IMR-90 (cell line): ENCODE results near the gene HECTD2. TPM values are rescaled to one million over a fixed set of nuclear protein-coding genes. Genes with fewer than 3 reads are reported as not detected.
A peak's percentile ranks its signal among the peaks of the same experiment; 100 is the strongest.

Source experiments
- ATAC-seq: fragments of 200-7000 bp; cut with Tn5 transposase; 2 replicates; pipeline ENCODE4 v1.9.1; 2020; ENCODE audit warnings: low read depth, mild to moderate bottlenecking, moderate library complexity
- BruUV-seq: library from RNA; stranded (reverse); fragments of 400-500 nt; replicated peaks from 2 replicates; lab custom pipeline; 2021; lab: Mats Ljungman, UMichigan
- CTCF ChIA-PET: fragments of 300-600 bp; formaldehyde crosslinking; extraction: SDS; loops from one replicate; lab custom pipeline; 2021; ENCODE audit warnings: antibody characterized with exemption; lab: Yijun Ruan, JAX
- POLR2A ChIA-PET: fragments of 300-600 bp; sonication (Branson Sonifier 250); formaldehyde crosslinking; loops from one replicate; lab custom pipeline; 2022; ENCODE audit warnings: antibody characterized with exemption; ENCODE audit not compliant: unreplicated experiment; lab: Charles Lee
- DNase-seq: peaks from one replicate; pipeline ENCODE4 v3.0.0; 2013
- H2AFZ ChIP-seq: replicated peaks from 2 replicates; pipeline ENCODE3; 2013; ENCODE audit warnings: low read length, mild to moderate bottlenecking; ENCODE audit not compliant: poor library complexity
- H2AK5ac ChIP-seq: 2 replicates; pipeline ENCODE4 v1.6.1; 2013; ENCODE audit warnings: low read depth, low read length, inconsistent platforms
- H2AK9ac ChIP-seq: replicated peaks from 2 replicates; pipeline ENCODE3; 2013; ENCODE audit warnings: mild to moderate bottlenecking, low read depth, low read length, moderate library complexity; ENCODE audit not compliant: poor library complexity
- H2BK120ac ChIP-seq: 2 replicates; pipeline ENCODE4 v1.6.1; 2013; ENCODE audit warnings: low read depth, low read length, inconsistent platforms
- H2BK15ac ChIP-seq: 3 replicates; pipeline ENCODE4 v1.6.1; 2013; ENCODE audit warnings: low read depth, low read length, inconsistent platforms
- H2BK20ac ChIP-seq: 2 replicates; pipeline ENCODE4 v1.6.1; 2013; ENCODE audit warnings: low read depth, mild to moderate bottlenecking, inconsistent platforms, low read length, moderate library complexity
- H2BK5ac ChIP-seq: 2 replicates; pipeline ENCODE4 v1.6.1; 2013; ENCODE audit warnings: mild to moderate bottlenecking, low read depth, low read length, inconsistent platforms; ENCODE audit not compliant: poor library complexity, severe bottlenecking
- H3K14ac ChIP-seq: replicated peaks from 2 replicates; pipeline ENCODE4 v1.6.1; 2013; ENCODE audit warnings: low read depth, low read length, inconsistent platforms
- H3K18ac ChIP-seq: 2 replicates; pipeline ENCODE4 v1.6.1; 2013; ENCODE audit warnings: low read depth, low read length, control low read depth
- H3K23ac ChIP-seq: 2 replicates; pipeline ENCODE4 v1.6.1; 2013; ENCODE audit warnings: low read depth, low read length, inconsistent platforms
- H3K27ac ChIP-seq: 2 replicates; pipeline ENCODE4 v1.5.1; 2013; ENCODE audit warnings: mild to moderate bottlenecking, control low read depth, low read length; ENCODE audit not compliant: insufficient read depth
- H3K27me3 ChIP-seq: 2 replicates; pipeline ENCODE4 v1.6.1; 2013; ENCODE audit warnings: low read length; ENCODE audit not compliant: control insufficient read depth, insufficient read depth
- H3K36me3 ChIP-seq: 2 replicates; pipeline ENCODE4 v1.6.1; 2013; ENCODE audit warnings: low read length, mixed read lengths; ENCODE audit not compliant: control insufficient read depth, insufficient read depth
- H3K4ac ChIP-seq: 2 replicates; pipeline ENCODE4 v1.6.1; 2013; ENCODE audit warnings: low read depth, low read length, inconsistent platforms
- H3K4me1 ChIP-seq: 2 replicates; pipeline ENCODE4 v1.6.1; 2013; ENCODE audit warnings: low read length, mixed read lengths; ENCODE audit not compliant: control insufficient read depth, insufficient read depth
- H3K4me2 ChIP-seq: 2 replicates; pipeline ENCODE4 v1.6.1; 2013; ENCODE audit warnings: low read depth, mild to moderate bottlenecking, control low read depth, low read length, moderate library complexity
- H3K4me3 ChIP-seq: 2 replicates; pipeline ENCODE4 v1.5.1; 2013; ENCODE audit warnings: low read depth, mild to moderate bottlenecking, control low read depth, low read length, moderate library complexity; ENCODE audit not compliant: insufficient read depth
- H3K56ac ChIP-seq: 2 replicates; pipeline ENCODE4 v1.6.1; 2013; ENCODE audit warnings: low read length, inconsistent platforms; ENCODE audit not compliant: insufficient read depth; ENCODE audit errors: extremely low read depth
- H3K79me1 ChIP-seq, 2 experiments: 2 replicates each; pipeline ENCODE4 v1.6.1; 2013; ENCODE audit warnings: low read length in 2 of 2, inconsistent platforms in 1 of 2, low read depth in 1 of 2
- H3K9ac ChIP-seq: 2 replicates; pipeline ENCODE4 v1.6.1; 2013; ENCODE audit warnings: low read depth, low read length, control low read depth
- H3K9me1 ChIP-seq: 2 replicates; pipeline ENCODE4 v1.6.1; 2013; ENCODE audit warnings: low read length, inconsistent platforms; ENCODE audit not compliant: insufficient read depth
- H3K9me3 ChIP-seq: 2 replicates; pipeline ENCODE4 v1.6.1; 2013; ENCODE audit warnings: low read length; ENCODE audit not compliant: control insufficient read depth, insufficient read depth
- H4K20me1 ChIP-seq: 2 replicates; pipeline ENCODE4 v1.6.1; 2013; ENCODE audit warnings: low read length, inconsistent platforms; ENCODE audit not compliant: insufficient read depth
- H4K5ac ChIP-seq: 2 replicates; pipeline ENCODE4 v1.6.1; 2013; ENCODE audit warnings: mild to moderate bottlenecking, low read depth, low read length, control low read depth
- H4K8ac ChIP-seq, 2 experiments: 2 replicates each; pipeline ENCODE4 v1.6.1; 2013; ENCODE audit warnings: low read depth in 2 of 2, low read length in 2 of 2, control low read depth in 1 of 2, inconsistent platforms in 1 of 2
- H4K91ac ChIP-seq: 2 replicates; pipeline ENCODE4 v1.6.1; 2013; ENCODE audit warnings: low read depth, low read length, inconsistent platforms; ENCODE audit not compliant: insufficient read depth
- BHLHE40 ChIP-seq: fragments of 150-350 bp; IDR thresholded peaks from 2 replicates; pipeline ENCODE4 v1.6.1; 2016; ENCODE audit warnings: mild to moderate bottlenecking, low read depth, low read length
- CHD1 ChIP-seq: IDR thresholded peaks from 2 replicates; pipeline ENCODE4 v1.6.1; 2012; ENCODE audit warnings: low read depth, low read length, improper control_type of control experiment
- CTCF ChIP-seq: conservative IDR thresholded peaks from 2 replicates; pipeline ENCODE4 v1.5.1; 2012; ENCODE audit warnings: mild to moderate bottlenecking, low read depth, low read length, improper control_type of control experiment
- MAFK ChIP-seq: IDR thresholded peaks from 2 replicates; pipeline ENCODE4 v1.6.1; 2012; ENCODE audit warnings: low read depth, low read length, improper control_type of control experiment
- MAZ ChIP-seq: IDR thresholded peaks from 2 replicates; pipeline ENCODE4 v1.6.1; 2012; ENCODE audit warnings: low read depth, mild to moderate bottlenecking, low read length, improper control_type of control experiment, moderate library complexity, borderline replicate concordance
- MXI1 ChIP-seq: IDR thresholded peaks from 2 replicates; pipeline ENCODE4 v1.6.1; 2012; ENCODE audit warnings: low read depth, mild to moderate bottlenecking, low read length, moderate library complexity, borderline replicate concordance
- POLR2A ChIP-seq: IDR thresholded peaks from 2 replicates; pipeline ENCODE4 v1.6.1; 2012; ENCODE audit warnings: mild to moderate bottlenecking, low read depth, low read length
- SMC3 ChIP-seq: fragments of 150-350 bp; IDR thresholded peaks from 2 replicates; pipeline ENCODE4 v1.6.1; 2016; ENCODE audit warnings: low read depth, mild to moderate bottlenecking, antibody characterized with exemption, low read length, moderate library complexity
- dilution Hi-C: fragments of 300-500 bp; cut with HindIII; formaldehyde crosslinking; loops from one replicate; pipeline ENCODE4 v1.14.3; 2018; ENCODE audit warnings: low sequenced_read_pairs; ENCODE audit not compliant: unreplicated experiment
- in situ Hi-C: fragments of 300-500 bp; cut with MboI; formaldehyde crosslinking; loops from 3 replicates; pipeline ENCODE4 v1.14.3; 2019; ENCODE audit warnings: low sequenced_read_pairs, inconsistent platforms, mixed read lengths
- intact Hi-C: fragments of 100-400 bp; cut with micrococcal nuclease; formaldehyde crosslinking; loops from 2 replicates; pipeline ENCODE4 v1.10.0; 2022
- polyA plus RNA-seq, 3 experiments: library from polyadenylated mRNA; depleted of rRNA; stranded (reverse); fragments of >200 nt; gene quantifications; 2 replicates each; pipeline ENCODE4 v1.2.3, GENCODE V29; 2012; ENCODE audit warnings: low replicate concordance in 1 of 3
- total RNA-seq: library from RNA; depleted of rRNA; stranded (reverse); fragments of >200 nt; gene quantifications from 2 replicates; pipeline ENCODE4 v1.2.3, GENCODE V29; 2012

Gene HECTD2
- total and polyA plus RNA-seq, 2 of the 4 experiments (the other 2 are of a cell fraction): 5.2 to 5.9 TPM

- DNase-seq (no peak), ATAC-seq (no peak)
- Histone ChIP-seq H3K27ac (no peak overlapping the region), H3K23ac (no peak overlapping the region), H4K91ac (peak overlapping the region; percentile 80; the same call in 1 of the 2 replicates), H3K4me2 (no peak overlapping the region), H3K36me3 (no peaks in the 10 kb centered on the region), H4K20me1 (no peaks in the 10 kb centered on the region), H2BK5ac (no peak overlapping the region), H4K8ac (0 out of 4 replicates have a peak overlapping the region, but pooled peaks have one; percentile 6 to 63), H3K56ac (no peak overlapping the region), H2BK120ac (0 out of 2 replicates have a peak overlapping the region, but pooled peaks have one; percentile 73), H2BK20ac (no peak overlapping the region), H3K9ac (no peak overlapping the region), H3K4me3 (no peak overlapping the region), H2BK15ac (peak overlapping the region; percentile 15; the same call in 1 of the 3 replicates), H3K9me3 (no peaks in the 10 kb centered on the region), H3K4me1 (no peaks in the 10 kb centered on the region), H2AFZ (no peak overlapping the region), H3K18ac (peak overlapping the region; percentile 16; the same call in 1 of the 2 replicates), H3K79me1 (no peaks in the 10 kb centered on the region), H3K27me3 (no peaks in the 10 kb centered on the region), H3K14ac (0 out of 2 replicates have a peak overlapping the region, but pooled peaks have one; percentile 0), H3K9me1 (no peaks in the 10 kb centered on the region), H4K5ac (peak overlapping the region; percentile 13; the same call in 1 of the 2 replicates), H2AK9ac (no peak overlapping the region), H2AK5ac (peak overlapping the region; percentile 29), H3K4ac (peak overlapping the region; percentile 83)
- no TSS peak for BruUV-seq
- ChIA-PET POLR2A (no interaction called here), CTCF (interaction anchor here (1.2 kb wide), 1 partner anchor 139 kb away, joined by 4 read pairs; no protein-coding TSS in a partner anchor)
- in situ Hi-C loops (loop anchor here (10.0 kb wide), 1 partner anchor 139 kb away; no protein-coding TSS in a partner anchor), intact Hi-C loops (no loop called here), dilution Hi-C loops (no loop called here)
- TF ChIP-seq POLR2A (no peak), BHLHE40 (no peak), MAZ (no peak), CTCF (no peak), SMC3 (no peak), CHD1 (no peak), MAFK (no peak), MXI1 (no peak)
These were observed 145.3 kb downstream of the HECTD2 start for GRCh38 chr10:91555455-91555854.
